GM19372 (cell line): ENCODE measurements around the gene ADAT1.
"Not testable (repeated sequence)": the region's sequence is repeated elsewhere in the genome, so short reads cannot be mapped to it uniquely, and the experiment has no call there.

Experiments
- ATAC-seq: cut with Tn5 transposase; IDR thresholded peaks from one replicate; pipeline ENCODE4 v1.9.1; 2021; ENCODE audit warnings: mild to moderate bottlenecking, low read depth, moderate library complexity; ENCODE audit not compliant: unreplicated experiment

ADAT1 gene

GRCh38 chr16:75620326-75621169 lies 2.5 kb downstream of the ADAT1 start:
- ATAC-seq: no peak

- no peak for ATAC-seq
Observed at GRCh38 chr16:75618780-75619179, 4.3 kb downstream of the ADAT1 start.

- ATAC-seq: no peak
Observed at GRCh38 chr16:75617121-75617520, 6.0 kb downstream of the ADAT1 start.

- no peak for ATAC-seq
Observed at GRCh38 chr16:75616521-75617010, 6.5 kb downstream of the ADAT1 start.

GRCh38 chr16:75615619-75616018 lies 7.5 kb downstream of the ADAT1 start:
- ATAC-seq: no peak

GRCh38 chr16:75614066-75614897 lies 8.8 kb downstream of the ADAT1 start:
- ATAC-seq: no peak

GRCh38 chr16:75606507-75606906 lies 16.6 kb downstream of the ADAT1 start:
- no peak for ATAC-seq

- ATAC-seq: no peak
Observed at GRCh38 chr16:75603241-75603640, 19.8 kb downstream of the ADAT1 start.

- no peak for ATAC-seq
Observed at GRCh38 chr16:75599452-75600277, 23.4 kb downstream of the ADAT1 start.

GRCh38 chr16:75593825-75594820 lies 29.0 kb downstream of the ADAT1 start:
- no peak for ATAC-seq

GRCh38 chr16:75593308-75593707 lies 29.8 kb downstream of the ADAT1 start:
- no peak for ATAC-seq

- not testable (repeated sequence) for ATAC-seq
Observed at GRCh38 chr16:75591927-75592326, 31.2 kb downstream of the ADAT1 start.

GRCh38 chr16:75590920-75591843 lies 31.9 kb downstream of the ADAT1 start:
- ATAC-seq: no peak

GRCh38 chr16:75589306-75589705 lies 33.8 kb downstream of the ADAT1 start:
- ATAC-seq: no peak

GRCh38 chr16:75588716-75589115 lies 34.4 kb downstream of the ADAT1 start:
- ATAC-seq: no peak

- peak; percentile 49 for ATAC-seq
Observed at GRCh38 chr16:75584108-75584507, 39.0 kb downstream of the ADAT1 start.

- ATAC-seq: no peak
Observed at GRCh38 chr16:75579281-75579834, 43.7 kb downstream of the ADAT1 start.

GRCh38 chr16:75578725-75579124 lies 44.4 kb downstream of the ADAT1 start:
- no peak for ATAC-seq
